ENCODE data around the gene KIAA1217.

DNA sequence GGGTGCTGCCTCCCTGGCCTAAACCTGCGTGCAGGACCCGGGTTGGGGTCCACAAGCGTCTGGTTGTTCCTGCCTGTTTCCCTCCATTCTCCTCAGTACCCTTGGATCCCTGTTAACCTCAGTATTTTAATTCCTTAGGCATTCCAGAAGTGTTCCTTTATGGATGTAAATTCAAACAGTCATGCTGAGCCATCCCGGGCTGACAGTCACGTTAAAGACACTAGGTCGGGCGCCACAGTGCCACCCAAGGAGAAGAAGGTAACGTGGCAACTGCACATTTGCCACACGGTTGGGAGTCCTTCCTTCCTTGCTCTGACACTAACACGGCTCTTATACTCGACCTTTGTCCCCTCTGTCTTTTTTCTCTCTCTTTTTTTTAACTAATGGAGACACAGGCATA, 327.7 kb downstream of the KIAA1217 start:
- no peak for TF ChIP-seq CTCF (IDR thresholded peaks at IDR 0.05)
- TF ChIP-seq POLR2A (IDR thresholded peaks at IDR 0.05) = no peak

Data from lower leg skin (tissue), 3 donors.